H1 (cell line): ENCODE data around the gene KLK4. TPM values are rescaled to one million over a fixed set of nuclear protein-coding genes. Genes with fewer than 3 reads are reported as not detected.
A peak's percentile ranks its signal among the peaks of the same experiment; 100 is the strongest.

Experiments
- CTCF ChIA-PET: fragments of 300-600 bp; sonication (Branson Sonifier 250); formaldehyde crosslinking; loops from one replicate; lab custom pipeline; 2021; ENCODE audit not compliant: partially characterized antibody; lab: Charles Lee
- POLR2A ChIA-PET: fragments of 300-600 bp; sonication (Branson Sonifier 250); formaldehyde crosslinking; loops from one replicate; lab custom pipeline; 2021; ENCODE audit warnings: inconsistent platforms; ENCODE audit not compliant: partially characterized antibody; lab: Charles Lee
- DNase-seq, 2 experiments: peaks; one replicate each; pipeline versions ENCODE4 v3.0.0 to v3.0.0-alpha.2; 2010 to 2022; ENCODE audit warnings: low spot score in 2 of 2, low read depth in 1 of 2, mixed read lengths in 1 of 2
- FAIRE-seq: peaks from 2 replicates; lab custom pipeline; 2011; peaks lifted over from hg19 to GRCh38; lab: Jason Lieb, UNC
- H2AFZ ChIP-seq: 2 replicates; pipeline ENCODE4 v1.8.1; 2012; ENCODE audit warnings: low read length, inconsistent platforms
- H2AK5ac ChIP-seq: 2 replicates; pipeline ENCODE4 v1.6.1; 2013; ENCODE audit warnings: low read depth, low read length
- H2BK120ac ChIP-seq: replicated peaks from 2 replicates; pipeline ENCODE3; 2013; ENCODE audit warnings: low read depth, low read length, inconsistent platforms
- H2BK12ac ChIP-seq: 2 replicates; pipeline ENCODE4 v1.6.1; 2013; ENCODE audit warnings: low read depth, low read length
- H2BK15ac ChIP-seq: 2 replicates; pipeline ENCODE4 v1.6.1; 2013; ENCODE audit warnings: low read length
- H2BK20ac ChIP-seq: 2 replicates; pipeline ENCODE4 v1.6.1; 2013; ENCODE audit warnings: low read length
- H2BK5ac ChIP-seq: 2 replicates; pipeline ENCODE4 v1.6.1; 2013; ENCODE audit warnings: low read depth, low read length
- H3K14ac ChIP-seq: 2 replicates; pipeline ENCODE4 v1.6.1; 2013; ENCODE audit warnings: inconsistent platforms; ENCODE audit not compliant: insufficient read length
- H3K18ac ChIP-seq: 2 replicates; pipeline ENCODE4 v1.6.1; 2013; ENCODE audit warnings: low read length; ENCODE audit errors: extremely low read depth
- H3K23ac ChIP-seq: 2 replicates; pipeline ENCODE4 v1.6.1; 2013; ENCODE audit warnings: inconsistent platforms; ENCODE audit not compliant: insufficient read length
- H3K23me2 ChIP-seq: 2 replicates; pipeline ENCODE4 v1.6.1; 2013; ENCODE audit warnings: low read depth, low read length
- H3K27ac ChIP-seq: 2 replicates; pipeline ENCODE4 v1.6.1; 2011; ENCODE audit warnings: low read depth, low read length, inconsistent platforms
- H3K27me3 ChIP-seq, 4 experiments: replicated peaks in 1 of 4; 1 replicate in 1 of 4; 2 replicates in 3 of 4; pipeline versions ENCODE4 v1.6.1 to v1.8.1; 2011 to 2013; ENCODE audit warnings: low read length in 3 of 4, mild to moderate bottlenecking in 3 of 4, inconsistent platforms in 2 of 4, mixed read lengths in 2 of 4, moderate library complexity in 1 of 4; ENCODE audit not compliant: control insufficient read depth in 3 of 4, insufficient read depth in 3 of 4; ENCODE audit errors: extremely low read depth in 1 of 4
- H3K36me3 ChIP-seq, 4 experiments: 2 replicates each; pipeline versions ENCODE4 v1.6.1 to v1.8.1; 2011 to 2013; ENCODE audit warnings: mild to moderate bottlenecking in 4 of 4, low read length in 3 of 4, moderate library complexity in 2 of 4, control low read depth in 1 of 4, inconsistent platforms in 1 of 4; ENCODE audit not compliant: insufficient read depth in 4 of 4, control insufficient read depth in 2 of 4
- H3K4ac ChIP-seq: replicated peaks from 2 replicates; pipeline ENCODE3; 2013; ENCODE audit warnings: low read length, low read depth, mixed read lengths, inconsistent platforms; ENCODE audit not compliant: insufficient read length
- H3K4me1 ChIP-seq, 4 experiments: replicated peaks in 1 of 4; 1 replicate in 1 of 4; 2 replicates in 3 of 4; pipeline versions ENCODE4 v1.6.1 to v1.8.1; 2011 to 2013; ENCODE audit warnings: low read length in 3 of 4, inconsistent platforms in 2 of 4, mixed read lengths in 1 of 4; ENCODE audit not compliant: insufficient read depth in 4 of 4, control insufficient read depth in 3 of 4
- H3K4me2 ChIP-seq, 2 experiments: 2 replicates each; pipeline versions ENCODE4 v1.6.1 to v1.8.1; 2011 to 2013; ENCODE audit warnings: low read depth in 2 of 2, low read length in 2 of 2, control low read depth in 1 of 2, inconsistent platforms in 1 of 2, mild to moderate bottlenecking in 1 of 2; ENCODE audit not compliant: insufficient read depth in 1 of 2
- H3K4me3 ChIP-seq, 4 experiments: fragments of 200-600, 300-600 bp in 1 of 4; sonication (generic), shearing (Covaris generic), sonication (Bioruptor Twin) in 1 of 4; 2 replicates each; pipeline versions ENCODE4 v1.5.1 to v1.8.1; 2011 to 2016; ENCODE audit warnings: low read length in 4 of 4, low read depth in 3 of 4, control low read depth in 2 of 4, inconsistent platforms in 2 of 4, mild to moderate bottlenecking in 2 of 4, mixed read lengths in 1 of 4, moderate library complexity in 1 of 4; ENCODE audit not compliant: insufficient read depth in 2 of 4; ENCODE audit errors: extremely low read depth in 1 of 4
- H3K56ac ChIP-seq: replicated peaks from 2 replicates; pipeline ENCODE3; 2013; ENCODE audit warnings: low read depth, mild to moderate bottlenecking, mixed read lengths, low read length, inconsistent platforms; ENCODE audit not compliant: insufficient read length
- H3K79me1 ChIP-seq: 2 replicates; pipeline ENCODE4 v1.6.1; 2013; ENCODE audit warnings: low read depth, low read length, control low read depth
- H3K79me2 ChIP-seq, 2 experiments: 2 replicates each; pipeline versions ENCODE4 v1.6.1 to v1.8.1; 2012 to 2013; ENCODE audit warnings: low read length in 2 of 2, mild to moderate bottlenecking in 2 of 2, inconsistent platforms in 1 of 2; ENCODE audit not compliant: insufficient read depth in 2 of 2, control insufficient read depth in 1 of 2
- H3K9ac ChIP-seq, 4 experiments: replicated peaks in 1 of 4; 1 replicate in 1 of 4; 2 replicates in 3 of 4; pipeline versions ENCODE4 v1.6.1 to v1.8.1; 2011 to 2013; ENCODE audit warnings: low read depth in 3 of 4, low read length in 3 of 4, control low read depth in 2 of 4, mild to moderate bottlenecking in 2 of 4, moderate library complexity in 2 of 4, inconsistent platforms in 1 of 4; ENCODE audit errors: extremely low read depth in 1 of 4
- H3K9me3 ChIP-seq, 2 experiments: 2 replicates each; pipeline versions ENCODE4 v1.6.1 to v1.8.1; 2012 to 2013; ENCODE audit warnings: mild to moderate bottlenecking in 2 of 2, moderate library complexity in 2 of 2, control low read depth in 1 of 2, inconsistent platforms in 1 of 2, low read depth in 1 of 2, low read length in 1 of 2, mixed read lengths in 1 of 2; ENCODE audit not compliant: insufficient read depth in 2 of 2
- H4K20me1 ChIP-seq, 2 experiments: replicated peaks in 1 of 2; 2 replicates each; pipeline versions ENCODE3 to v1.8.1; 2011 to 2013; ENCODE audit warnings: inconsistent platforms in 2 of 2, low read length in 2 of 2, mild to moderate bottlenecking in 1 of 2; ENCODE audit not compliant: insufficient read depth in 2 of 2, control insufficient read depth in 1 of 2
- H4K5ac ChIP-seq: 2 replicates; pipeline ENCODE4 v1.6.1; 2013; ENCODE audit warnings: low read length, low read depth, mixed read lengths, inconsistent platforms; ENCODE audit not compliant: insufficient read length
- H4K8ac ChIP-seq: 2 replicates; pipeline ENCODE4 v1.8.0; 2013; ENCODE audit warnings: mild to moderate bottlenecking, moderate library complexity, low read length, inconsistent platforms; ENCODE audit not compliant: insufficient read depth; ENCODE audit errors: extremely low read depth
- H4K91ac ChIP-seq: replicated peaks from 2 replicates; pipeline ENCODE3; 2013; ENCODE audit warnings: low read length, mixed read lengths, inconsistent platforms; ENCODE audit not compliant: insufficient read length
- CHD2 ChIP-seq: IDR thresholded peaks from 2 replicates; pipeline ENCODE4 v1.6.1; 2012; ENCODE audit warnings: low read length, improper control_type of control experiment
- JUND ChIP-seq: IDR thresholded peaks from 2 replicates; pipeline ENCODE4 v1.6.1; 2011; ENCODE audit warnings: mild to moderate bottlenecking, improper control_type of control experiment, low read length
- NRF1 ChIP-seq: IDR thresholded peaks from 2 replicates; pipeline ENCODE4 v1.6.1; 2011; ENCODE audit warnings: mild to moderate bottlenecking, low read depth, low read length, improper control_type of control experiment
- RAD21 ChIP-seq, 2 experiments: IDR thresholded peaks in 1 of 2; conservative IDR thresholded peaks in 1 of 2; 2 replicates each; pipeline ENCODE4 v1.6.1; 2011; ENCODE audit warnings: low read depth in 2 of 2, low read length in 2 of 2, improper control_type of control experiment in 1 of 2, inconsistent platforms in 1 of 2, mild to moderate bottlenecking in 1 of 2, moderate library complexity in 1 of 2
- TBP ChIP-seq: IDR thresholded peaks from 2 replicates; pipeline ENCODE4 v1.6.1; 2011; ENCODE audit warnings: low read depth, low read length, improper control_type of control experiment
- WGBS, 2 experiments: shearing (Covaris generic) in 1 of 2; methylation state at CpG; one replicate each; pipeline versions ENCODE4 v1.1.6 to v1.1.7; 2013 to 2015; ENCODE audit warnings: low lambda C conversion rate in 2 of 2, mixed read lengths in 2 of 2, inconsistent platforms in 1 of 2, low coverage in 1 of 2, missing lambda C conversion rate in 1 of 2; ENCODE audit not compliant: insufficient replicate concordance in 2 of 2, insufficient coverage in 1 of 2, insufficient read length in 1 of 2; ENCODE audit errors: extremely low coverage in 1 of 2, missing lambda C conversion rate in 1 of 2; 5-methylcytosine and 5-hydroxymethylcytosine counted together
- polyA plus RNA-seq, 7 experiments: library from polyadenylated mRNA; depleted of rRNA in 3 of 7; stranded (reverse) in 5 of 7; unstranded in 2 of 7; fragments of >200 nt in 5 of 7; fragments of 200-250 nt in 2 of 7; gene quantifications; 1 replicate in 5 of 7; 2 replicates in 1 of 7; 4 replicates in 1 of 7; pipeline versions ENCODE4 v1.2.1 to v1.2.3, GENCODE V29; 2011 to 2013; ENCODE audit warnings: missing spikeins in 2 of 7, mixed read lengths in 2 of 7
- total RNA-seq: library from RNA; stranded (reverse); fragmentation: NEBNext Ultra II Directional; extraction: Animal tissue kit (Norgen Biotek cat#: 25700); gene quantifications from 2 replicates; pipeline ENCODE4 v1.2.1, GENCODE V29; 2021

Gene KLK4
- total and polyA plus RNA-seq, 2 of the 8 experiments (the other 6 are each of a cell fraction or from before 2014, with no cell fraction given) = 0.44 TPM; not detected in 1

- WGBS, 2 experiments = 92% methylated on average over 21 of the region's 25 CpGs; no CpG with 5 or more reads in 1 of the 2 experiments
- Histone ChIP-seq H2BK5ac (no peak overlapping the region), H2AK5ac (no peak overlapping the region), H3K14ac (no peak overlapping the region), H3K79me1 (no peaks in the 10 kb centered on the region), H2BK20ac (no peak overlapping the region), H2BK12ac (0 out of 2 replicates have a peak overlapping the region, but pooled peaks have one; percentile 1), H3K23me2 (peaks cover 16% of the 10 kb centered on the region), H3K56ac (no peak overlapping the region), H3K18ac (no peak overlapping the region), H3K23ac (no peak overlapping the region), H4K91ac (peak overlapping the region; percentile 5), H3K36me3 (no peaks in the 10 kb centered on the region), H3K9me3 (no peaks in the 10 kb centered on the region), H3K9ac (no peak overlapping the region; a peak in 1 of 7 replicates), H3K4ac (no peak overlapping the region), H2AFZ (0 out of 2 replicates have a peak overlapping the region, but pooled peaks have one; percentile 26), H4K20me1 (peaks cover 0 to 2% of the 10 kb centered on the region in 2 experiments), H3K4me1 (peaks cover 0 to 14% (median 9%) of the 10 kb centered on the region in 4 experiments; a peak in 5 of 7 replicates), H3K27me3 (peaks cover 18 to 36% (median 30%) of the 10 kb centered on the region in 4 experiments), H4K8ac (no peak overlapping the region; the same call in 1 of the 2 replicates), H2BK15ac (no peak overlapping the region; the same call in 1 of the 2 replicates), H3K4me2 (peak overlapping the region in 1 of 2 experiments; percentile 68; a peak in 1 of 4 replicates), H2BK120ac (no peak overlapping the region), H3K79me2 (no peaks in the 10 kb centered on the region), H4K5ac (no peak overlapping the region), H3K4me3 (no peak overlapping the region), H3K27ac (no peak overlapping the region)
- ChIA-PET POLR2A (interaction anchor here (1.4 to 5.3 kb wide), 3 partner anchors 68 to 113 kb away, joined by 3 to 36 read pairs (median 26); no protein-coding TSS in a partner anchor), CTCF (interaction anchor here (0.8 to 3.5 kb wide), 8 partner anchors 14 to 239 kb away, joined by 3 to 22 read pairs (median 3); no protein-coding TSS in a partner anchor)
- TF ChIP-seq JUND (no peak), RAD21 (IDR thresholded peaks at IDR 0.05 in 1 of 2, conservative IDR thresholded peaks at IDR 0.05 in 1 of 2; ENCODE audit: low read depth in 2 of 2, low read length in 2 of 2) (no peak), NRF1 (no peak), TBP (no peak), CHD2 (no peak)
- FAIRE-seq (no peak), DNase-seq (no peak)
Observed at GRCh38 chr19:50908336-50908735, 2.9 kb downstream of the KLK4 start.
